Measurements from ENCODE around the gene CCDC71L.

Gene CCDC71L

DNA sequence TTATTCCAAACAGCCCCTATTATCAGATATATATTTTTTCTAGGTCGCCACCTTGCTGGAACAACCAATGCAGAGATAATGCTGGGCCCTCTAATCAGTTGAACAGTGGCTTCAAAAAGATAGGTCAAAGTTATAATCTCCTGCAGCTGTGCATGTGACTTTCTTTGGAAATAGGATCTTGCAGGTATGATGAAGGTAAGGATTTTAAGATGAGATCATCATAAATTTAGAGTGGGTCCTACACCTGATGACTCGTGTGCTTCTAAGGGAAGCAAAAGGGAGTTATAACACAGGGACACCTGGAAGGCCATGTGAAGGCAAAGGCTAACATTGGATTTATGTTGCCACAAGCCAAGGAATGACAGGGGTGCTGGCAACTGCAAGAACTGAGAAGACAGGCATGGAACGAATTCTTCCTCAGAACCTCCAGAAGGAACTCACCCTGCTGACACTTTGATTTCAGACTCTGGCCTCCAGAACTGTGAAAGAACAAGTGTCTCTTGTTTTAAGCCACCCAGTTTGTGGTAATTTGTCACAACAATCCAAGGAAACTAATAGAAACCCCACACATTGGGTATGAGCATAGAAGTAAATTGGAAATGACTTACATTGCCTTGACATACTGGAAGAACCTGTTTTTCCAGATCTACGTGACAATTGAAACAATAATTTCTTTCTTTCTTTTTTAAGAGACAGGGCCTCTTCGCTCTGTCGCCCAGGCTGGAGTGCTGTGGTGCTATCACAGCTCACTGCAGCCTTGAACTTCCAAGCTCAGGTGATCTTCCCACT, 34.4 kb downstream of the CCDC71L start:
- in situ Hi-C loops (cut with MboI; ENCODE audit: low sequenced_read_pairs), result no loop called here

DNA sequence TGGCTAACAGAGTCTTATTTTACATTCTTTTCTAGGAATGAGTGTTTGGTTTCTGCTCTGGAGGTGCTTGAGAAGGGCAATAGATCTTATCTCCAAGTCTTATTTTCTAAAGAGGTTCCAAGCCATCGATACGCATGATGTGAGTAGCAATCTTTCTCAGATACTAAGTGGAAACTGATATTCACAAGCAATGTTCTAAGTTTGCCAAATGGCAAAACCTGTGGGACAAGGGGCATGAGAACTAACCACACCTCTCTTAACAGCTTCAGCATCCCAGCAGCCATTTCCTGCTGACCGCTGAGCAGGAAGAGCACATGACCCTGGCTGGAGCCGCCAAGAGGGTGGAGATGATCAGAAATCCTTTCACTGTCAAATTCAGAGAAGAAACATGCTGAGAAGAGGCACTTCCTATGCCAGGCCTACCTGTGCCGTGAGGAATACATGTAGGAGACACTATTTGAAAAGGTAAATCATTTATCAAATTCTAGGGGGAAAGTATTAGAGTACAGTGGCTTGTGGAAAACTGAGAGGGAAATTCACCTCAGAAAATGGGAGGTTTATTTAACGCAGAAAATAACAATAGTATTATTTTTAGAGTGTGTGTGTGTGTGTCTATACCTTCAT, 35.2 kb downstream of the CCDC71L start:
- in situ Hi-C loops (cut with MboI; ENCODE audit: low sequenced_read_pairs), result no loop called here

- in situ Hi-C loops (cut with MboI; ENCODE audit: low sequenced_read_pairs), result no loop called here
Observed at GRCh38 chr7:106623853-106624252, 37.1 kb downstream of the CCDC71L start.

GRCh38 chr7:106623315-106623660, 37.7 kb downstream of the CCDC71L start:
- in situ Hi-C loops (cut with MboI; ENCODE audit: low sequenced_read_pairs), result no loop called here

DNA sequence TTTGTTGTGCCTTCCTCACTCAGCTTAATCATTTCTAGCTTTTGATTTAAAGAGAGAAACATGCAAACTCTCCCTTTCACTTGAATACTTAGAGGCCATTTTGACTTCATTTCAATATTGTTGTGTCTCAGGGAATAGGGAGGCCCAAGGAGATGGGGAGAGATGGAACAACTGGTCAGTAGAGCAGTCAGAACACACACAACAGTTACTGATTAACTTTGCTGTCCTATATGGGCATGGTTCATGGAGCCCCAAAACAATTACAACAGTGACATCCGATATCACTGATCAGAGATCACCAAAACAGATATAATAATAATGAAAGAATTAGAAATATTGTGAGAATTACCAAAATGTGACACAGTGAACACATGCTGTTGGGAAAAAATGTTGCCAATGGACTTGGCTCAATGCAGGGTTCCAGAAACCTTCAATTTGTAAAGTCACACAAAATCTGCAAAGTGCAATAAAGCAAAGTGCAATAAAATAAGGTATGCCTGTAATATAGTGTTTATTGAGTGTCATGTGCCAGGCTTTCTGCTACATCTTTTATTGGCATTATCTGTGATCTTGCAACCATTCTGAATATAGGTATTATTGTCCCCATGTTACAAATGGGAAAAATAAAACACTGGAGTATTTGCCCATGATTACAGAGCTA, 38.2 kb downstream of the CCDC71L start:
- in situ Hi-C loops (cut with MboI; ENCODE audit: low sequenced_read_pairs), result no loop called here

GRCh38 chr7:106621393-106622132, 39.4 kb downstream of the CCDC71L start:
- in situ Hi-C loops (cut with MboI; ENCODE audit: low sequenced_read_pairs), result no loop called here

DNA sequence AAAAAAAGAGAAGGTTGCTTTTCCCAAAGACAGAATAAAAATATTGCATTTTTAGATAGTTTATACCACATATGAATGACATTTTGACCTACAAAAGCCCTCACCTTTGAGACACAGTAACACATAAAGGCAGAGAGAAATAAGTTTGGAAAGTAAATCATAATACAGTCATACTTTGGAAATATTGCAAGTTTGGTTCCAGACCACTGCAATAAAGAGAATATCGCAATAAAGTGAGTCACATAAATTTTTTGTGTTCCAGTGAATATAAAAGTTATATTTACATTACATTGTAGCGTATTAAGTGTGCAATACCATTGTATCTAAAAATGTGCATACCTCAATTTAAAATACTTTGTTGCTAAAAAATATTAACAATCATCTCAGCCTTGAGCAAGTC, 40.3 kb downstream of the CCDC71L start:
- in situ Hi-C loops (cut with MboI; ENCODE audit: low sequenced_read_pairs), result no loop called here

- in situ Hi-C loops (cut with MboI; ENCODE audit: low sequenced_read_pairs), result no loop called here
Observed at GRCh38 chr7:106620034-106620433, 40.9 kb downstream of the CCDC71L start.

GRCh38 chr7:106619213-106619612, 41.7 kb downstream of the CCDC71L start:
- in situ Hi-C loops (cut with MboI; ENCODE audit: low sequenced_read_pairs), result no loop called here

DNA sequence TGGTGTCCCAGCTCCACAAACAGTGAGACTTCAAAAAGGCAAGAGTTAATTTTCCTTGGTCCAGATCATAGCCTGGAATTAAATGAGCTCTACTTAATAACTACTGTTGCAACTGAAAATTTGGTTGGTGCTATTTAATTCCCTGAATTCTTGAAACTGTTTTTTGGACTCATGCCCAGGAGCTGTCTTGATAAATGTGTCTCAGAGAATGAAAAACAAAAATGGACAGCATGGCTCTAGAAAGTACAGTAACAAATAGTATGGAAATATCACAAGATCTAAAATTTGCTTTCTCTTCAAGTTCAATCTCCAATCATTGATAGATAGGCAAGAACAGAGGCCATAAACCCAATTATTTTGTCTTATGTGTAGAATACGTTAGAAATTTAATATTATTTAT, 42.5 kb downstream of the CCDC71L start:
- in situ Hi-C loops (cut with MboI; ENCODE audit: low sequenced_read_pairs), result no loop called here

DNA sequence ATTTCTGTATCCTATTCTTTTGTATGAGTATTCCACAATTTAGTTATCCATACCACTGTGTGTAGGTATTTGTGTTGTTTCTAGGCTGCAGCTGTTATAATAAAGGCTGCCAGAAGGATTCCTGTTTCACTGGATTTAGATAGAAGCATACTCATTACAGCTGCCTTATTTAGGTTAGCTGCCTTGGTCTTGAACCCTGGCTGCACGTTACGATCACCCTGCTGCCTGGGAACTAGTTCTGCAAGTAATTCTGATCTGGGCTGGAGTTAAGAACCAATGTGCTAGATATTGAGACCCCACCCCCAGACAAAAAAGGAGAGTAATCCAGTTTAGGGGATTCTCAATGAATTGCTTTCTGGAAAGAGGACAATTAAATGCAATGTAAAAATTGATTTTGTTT, 43.1 kb downstream of the CCDC71L start:
- in situ Hi-C loops (cut with MboI; ENCODE audit: low sequenced_read_pairs), result no loop called here

- in situ Hi-C loops (cut with MboI; ENCODE audit: low sequenced_read_pairs), result no loop called here
Observed at GRCh38 chr7:106616708-106617051, 44.3 kb downstream of the CCDC71L start.

- in situ Hi-C loops (cut with MboI; ENCODE audit: low sequenced_read_pairs), result no loop called here
Observed at GRCh38 chr7:106615808-106616707, 44.9 kb downstream of the CCDC71L start.

- in situ Hi-C loops (cut with MboI; ENCODE audit: low sequenced_read_pairs), result no loop called here
Observed at GRCh38 chr7:106614751-106615150, 46.2 kb downstream of the CCDC71L start.

DNA sequence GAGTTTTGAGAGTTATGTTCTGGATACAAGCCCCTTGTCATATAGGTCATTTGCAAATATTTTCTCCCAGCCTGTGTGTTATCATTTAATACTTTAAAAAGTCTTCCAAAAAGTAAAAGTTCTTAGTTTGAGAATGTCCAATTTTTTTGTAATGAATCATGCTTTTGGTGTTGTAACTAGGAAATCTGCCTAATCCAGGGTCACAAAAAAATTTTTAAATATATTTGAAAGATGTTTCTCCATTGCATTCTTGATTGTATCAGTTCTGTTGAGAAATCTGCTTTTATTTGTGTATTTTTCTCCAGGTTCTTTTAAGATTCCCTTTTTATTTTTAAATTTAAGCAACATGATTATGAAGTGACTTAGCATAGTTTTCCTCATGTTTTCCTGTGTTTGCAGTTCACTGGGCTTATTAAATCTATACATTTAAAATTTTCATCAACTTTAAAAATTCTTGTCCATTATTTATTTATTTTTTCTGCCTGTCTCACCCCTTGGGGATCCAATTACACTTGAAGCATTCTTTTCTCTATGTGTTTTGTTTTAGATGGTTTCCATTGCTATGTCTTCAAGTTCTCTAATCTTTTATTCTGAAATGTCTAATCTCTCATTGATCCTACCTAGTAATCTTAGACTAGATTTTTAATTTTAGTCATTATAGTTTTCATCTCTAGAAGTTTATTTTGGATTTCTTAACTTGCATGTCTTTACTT, 47.0 kb downstream of the CCDC71L start:
- in situ Hi-C loops (cut with MboI; ENCODE audit: low sequenced_read_pairs), result no loop called here

- in situ Hi-C loops (cut with MboI; ENCODE audit: low sequenced_read_pairs), result no loop called here
Observed at GRCh38 chr7:106613279-106613678, 47.7 kb downstream of the CCDC71L start.

DNA sequence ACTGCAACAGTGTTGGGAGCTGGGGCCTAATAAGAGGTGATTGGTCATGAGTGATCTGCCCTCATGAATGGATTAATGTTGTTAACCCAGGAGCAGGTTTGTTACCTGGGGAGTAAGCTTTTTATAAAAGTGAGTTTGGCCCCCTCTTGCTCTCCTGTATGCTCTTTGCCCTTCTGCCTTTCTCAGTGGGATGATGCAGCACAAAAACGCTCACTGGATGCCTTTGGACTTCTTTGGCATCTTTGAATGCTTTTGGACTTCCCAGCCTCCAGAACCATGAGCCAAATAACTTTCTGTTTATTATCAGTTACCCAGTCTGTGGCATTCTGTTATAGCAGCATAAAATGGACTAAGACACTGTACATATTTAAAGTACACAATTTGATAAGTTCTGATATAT, 48.5 kb downstream of the CCDC71L start:
- in situ Hi-C loops (cut with MboI; ENCODE audit: low sequenced_read_pairs), result no loop called here

DNA sequence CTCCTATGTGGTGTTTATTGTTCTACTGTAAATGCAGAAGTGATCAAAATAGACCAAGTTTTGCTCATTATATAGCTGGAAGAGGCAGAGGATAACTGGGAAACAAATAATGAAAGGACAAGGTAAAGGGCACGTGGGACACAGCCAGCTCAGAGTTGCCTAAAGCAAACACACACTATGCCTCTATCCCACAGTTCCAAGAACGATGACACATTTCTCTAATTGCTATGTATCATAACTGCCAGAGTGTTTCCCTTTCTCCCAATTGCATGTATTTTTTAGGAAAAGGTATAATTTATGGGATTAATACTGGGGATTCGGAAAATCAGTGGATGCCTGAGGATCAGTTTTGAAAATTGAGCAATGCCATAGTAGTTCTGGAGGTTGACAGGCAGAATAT, 49.0 kb downstream of the CCDC71L start:
- in situ Hi-C loops (cut with MboI; ENCODE audit: low sequenced_read_pairs), result no loop called here

- in situ Hi-C loops (cut with MboI; ENCODE audit: low sequenced_read_pairs), result no loop called here
Observed at GRCh38 chr7:106610996-106611886, 49.7 kb downstream of the CCDC71L start.

All from HL-60/S4 (cell line).